RPMI7951 (cell line): ENCODE data around the gene TNF. TPM values are rescaled to one million over a fixed set of nuclear protein-coding genes. Genes with fewer than 3 reads are reported as not detected.

Experiments used
- DNase-seq: peaks from one replicate; pipeline ENCODE4 v3.0.0-alpha.2; 2012; ENCODE audit warnings: low read depth
- total RNA-seq: library from RNA; depleted of rRNA; stranded (reverse); fragments of >200 nt; shearing (Covaris generic); gene quantifications from 2 replicates; pipeline ENCODE4 v1.2.3, GENCODE V29; 2014; rRNA removed

Gene TNF
- 1.7 TPM in 2 replicates for total RNA-seq

DNA sequence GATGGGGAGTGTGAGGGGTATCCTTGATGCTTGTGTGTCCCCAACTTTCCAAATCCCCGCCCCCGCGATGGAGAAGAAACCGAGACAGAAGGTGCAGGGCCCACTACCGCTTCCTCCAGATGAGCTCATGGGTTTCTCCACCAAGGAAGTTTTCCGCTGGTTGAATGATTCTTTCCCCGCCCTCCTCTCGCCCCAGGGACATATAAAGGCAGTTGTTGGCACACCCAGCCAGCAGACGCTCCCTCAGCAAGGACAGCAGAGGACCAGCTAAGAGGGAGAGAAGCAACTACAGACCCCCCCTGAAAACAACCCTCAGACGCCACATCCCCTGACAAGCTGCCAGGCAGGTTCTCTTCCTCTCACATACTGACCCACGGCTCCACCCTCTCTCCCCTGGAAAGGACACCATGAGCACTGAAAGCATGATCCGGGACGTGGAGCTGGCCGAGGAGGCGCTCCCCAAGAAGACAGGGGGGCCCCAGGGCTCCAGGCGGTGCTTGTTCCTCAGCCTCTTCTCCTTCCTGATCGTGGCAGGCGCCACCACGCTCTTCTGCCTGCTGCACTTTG, at the start of gene TNF:
Gene TNF, plus strand, starts transcription at position 231 of the 567 bp plus-strand sequence. Its CDS starts 177 bp downstream, at position 408.
- peak; percentile 67 for DNase-seq

GRCh38 chr6:31525932-31526591, 49.3 kb upstream of the TNF start:
- DNase-seq = no peak

DNA sequence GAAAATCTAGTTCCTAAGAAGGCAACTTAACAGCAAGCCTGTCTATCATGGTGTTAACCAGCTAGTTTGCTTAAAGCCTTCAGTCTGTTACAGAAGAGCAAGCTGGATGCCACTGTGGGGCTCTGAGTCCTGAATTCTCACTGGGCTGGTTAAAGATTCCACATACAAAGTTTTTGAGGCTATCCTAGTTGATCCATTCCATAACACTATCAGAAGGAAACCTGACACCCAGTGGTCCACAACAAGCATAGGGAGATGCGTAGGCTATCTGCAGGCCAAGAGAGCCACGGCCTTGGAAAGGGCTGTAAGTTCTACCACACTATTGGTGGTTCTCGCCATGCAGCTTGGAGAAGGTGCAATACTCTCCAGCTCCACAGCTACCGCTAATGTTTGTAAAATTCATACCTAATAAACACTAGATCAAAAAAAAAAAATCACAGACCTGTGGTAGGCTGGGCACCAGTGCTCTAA, 47.0 kb upstream of the TNF start:
- no peak for DNase-seq

- DNase-seq = no peak
These were observed 46.5 kb upstream of the TNF start, which contains the start of gene MCCD1 for GRCh38 chr6:31528821-31529328. TSS of gene MCCD1 (plus strand) at chr6:31528962. CDS start at chr6:31529015, 53 bp downstream.

DNA sequence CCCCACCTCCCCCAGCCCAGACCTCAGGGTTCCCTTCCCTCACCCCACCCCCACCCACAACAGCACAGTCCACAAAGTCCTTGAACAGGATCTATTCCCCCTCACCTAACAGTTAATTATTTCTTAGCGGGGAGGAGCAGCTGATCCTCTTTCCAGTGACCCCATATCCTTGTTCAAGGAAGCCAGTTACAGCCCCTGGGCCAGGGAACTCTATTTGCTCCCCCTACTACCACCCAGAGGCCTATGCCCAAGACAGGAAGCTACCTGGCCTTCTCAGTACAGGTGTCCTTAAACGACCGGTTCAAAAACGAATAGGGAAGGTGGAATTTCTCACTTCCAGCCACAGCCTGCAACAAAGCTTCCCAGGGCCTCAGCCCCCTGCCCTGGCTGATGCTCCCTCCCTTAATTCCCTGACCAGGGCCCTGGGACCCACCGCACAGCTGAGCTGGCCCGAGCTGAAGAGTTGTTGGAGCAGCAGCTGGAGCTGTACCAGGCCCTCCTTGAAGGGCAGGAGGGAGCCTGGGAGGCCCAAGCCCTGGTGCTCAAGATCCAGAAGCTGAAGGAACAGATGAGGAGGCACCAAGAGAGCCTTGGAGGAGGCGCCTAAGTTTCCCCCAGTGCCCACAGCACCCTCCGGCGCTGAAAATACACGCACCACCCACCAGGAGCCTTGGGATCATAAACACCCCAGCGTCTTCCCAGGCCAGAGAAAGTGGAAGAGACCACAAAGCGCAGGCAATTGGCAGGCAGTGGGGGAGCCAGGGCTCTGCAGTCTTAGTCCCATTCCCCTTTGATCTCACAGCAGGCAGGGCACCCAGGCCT, 45.8 kb upstream of the TNF start:
- DNase-seq = peak; percentile 54

GRCh38 chr6:31530659-31531058, 44.7 kb upstream of the TNF start:
- no peak for DNase-seq

DNA sequence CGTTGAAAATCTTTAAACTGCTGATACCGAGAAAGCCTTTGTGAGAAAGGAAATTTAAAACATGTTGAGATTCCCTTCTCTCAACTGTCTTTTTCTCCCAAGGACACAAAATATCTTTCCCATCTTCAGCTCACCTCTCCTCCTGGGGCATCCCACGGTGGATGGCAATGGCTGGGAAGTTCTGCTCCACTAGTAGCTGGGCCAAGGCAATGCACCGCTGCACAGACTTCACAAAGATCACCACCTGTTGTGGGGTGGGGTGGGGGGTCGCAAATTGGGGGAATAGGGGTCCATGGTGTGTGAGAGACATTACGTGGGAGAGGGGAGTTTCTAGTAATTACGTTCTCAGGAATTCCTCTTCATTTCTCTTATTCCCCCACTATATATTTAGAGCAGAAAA, 44.2 kb upstream of the TNF start:
- DNase-seq = no peak

GRCh38 chr6:31531771-31532643, 43.4 kb upstream of the TNF start:
- no peak for DNase-seq

- DNase-seq = no peak
These were observed 42.5 kb upstream of the TNF start for GRCh38 chr6:31532644-31533454.

DNA sequence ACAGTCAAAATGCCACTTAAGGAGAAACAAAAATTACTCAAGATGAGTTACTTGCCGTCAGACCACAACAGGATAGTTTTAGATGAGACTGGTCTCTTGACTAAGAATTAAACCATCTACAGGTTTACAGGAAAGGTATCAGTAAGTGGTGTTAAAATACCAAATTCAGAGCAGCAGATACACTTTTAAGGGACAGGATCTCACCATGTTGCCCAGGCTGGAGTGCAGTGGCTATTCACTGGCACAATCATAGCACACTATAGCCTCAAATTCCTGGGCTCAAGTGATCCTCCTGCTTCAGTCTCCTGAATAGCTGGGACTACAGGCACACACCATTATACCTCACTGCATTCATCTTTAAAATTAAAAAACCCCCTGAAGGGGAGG, 41.9 kb upstream of the TNF start:
- DNase-seq = no peak

- no peak for DNase-seq
These were observed 41.4 kb upstream of the TNF start for GRCh38 chr6:31534011-31534410.

DNA sequence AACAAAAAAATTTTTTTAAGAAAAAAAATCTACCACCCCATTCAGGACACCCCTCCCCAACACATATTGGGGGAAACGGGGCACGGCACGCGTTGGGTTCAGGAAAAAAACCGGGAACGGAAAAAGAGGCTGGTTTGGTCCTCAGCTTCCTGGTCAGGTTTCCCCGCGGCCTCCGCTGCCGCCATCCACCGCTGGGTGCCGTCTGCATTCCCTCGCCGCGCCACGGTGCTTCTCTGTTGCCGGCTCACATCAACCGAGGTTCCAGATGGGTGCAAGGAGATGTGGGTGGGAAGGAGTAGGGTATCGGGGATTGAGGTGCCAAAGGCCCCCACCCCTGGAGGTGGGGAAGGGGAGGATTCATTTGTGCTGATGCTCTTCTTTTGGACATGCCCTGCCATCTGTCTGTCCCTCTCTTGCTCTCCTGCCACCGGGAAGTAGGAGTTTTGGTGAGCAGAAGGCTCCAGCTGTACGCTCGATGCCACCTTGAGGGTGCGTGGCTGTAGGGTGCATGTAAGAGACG, 40.8 kb upstream of the TNF start:
- no peak for DNase-seq

DNA sequence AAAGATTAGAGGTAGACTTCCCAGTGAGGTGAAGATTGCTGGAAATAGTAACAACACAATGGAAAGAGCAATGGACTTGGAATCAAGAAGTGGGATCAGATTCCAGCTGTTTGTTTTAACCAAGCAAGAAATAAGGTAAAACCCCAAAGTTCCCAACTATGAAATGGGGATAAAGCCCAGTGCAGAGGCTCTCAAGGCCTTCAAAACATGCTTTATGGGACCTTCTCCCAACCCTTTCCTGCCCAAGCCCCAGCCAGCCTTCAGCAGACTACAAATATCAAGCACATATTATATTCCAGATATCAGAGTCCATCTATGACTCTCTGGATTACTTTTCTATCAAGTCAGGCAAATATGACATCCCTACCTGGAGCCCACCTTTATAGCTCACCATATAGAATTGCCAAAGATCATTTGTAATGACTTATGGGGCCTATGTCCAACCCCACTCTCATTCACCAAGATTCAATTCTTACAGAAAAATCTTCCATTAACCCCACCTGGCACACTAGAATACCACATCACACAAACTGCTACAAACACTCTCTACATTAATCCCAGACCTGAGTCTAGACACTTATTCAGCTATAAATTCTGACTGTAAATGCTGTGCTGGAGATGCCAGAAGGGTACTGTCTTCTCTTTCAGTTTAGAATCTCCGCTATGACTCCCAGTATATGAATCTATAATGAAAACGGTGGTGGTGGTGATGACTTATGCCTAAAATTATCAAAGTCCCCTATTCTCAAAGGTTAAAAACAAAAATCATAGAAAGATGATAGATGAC, 39.6 kb upstream of the TNF start:
- DNase-seq = no peak

DNA sequence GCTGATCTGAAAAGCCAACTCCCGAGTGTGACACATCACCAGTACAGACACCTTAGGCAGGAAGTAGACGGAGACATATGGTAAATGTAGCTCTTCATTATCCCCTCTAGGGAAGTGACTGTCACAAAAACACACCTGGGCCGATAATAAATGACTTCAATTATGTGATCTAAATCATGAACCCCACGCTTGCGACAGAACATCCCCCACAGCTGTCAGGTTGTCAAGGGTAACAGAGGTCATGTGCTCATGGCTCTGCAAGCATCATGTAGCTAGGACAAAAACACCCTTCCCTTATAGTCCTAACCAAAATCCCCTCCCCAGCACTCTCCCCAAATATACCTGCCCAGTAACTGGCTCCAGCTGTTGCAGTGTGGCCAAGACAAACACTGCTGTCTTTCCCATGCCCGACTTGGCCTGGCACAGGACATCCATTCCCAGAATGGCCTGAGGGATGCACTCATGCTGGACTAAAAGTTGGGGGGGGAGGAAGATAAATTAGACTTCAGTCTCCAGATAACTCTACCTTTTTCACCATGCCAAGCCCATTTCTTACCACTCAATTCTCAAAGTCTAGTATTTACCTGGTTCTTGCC, 36.5 kb upstream of the TNF start:
- DNase-seq = no peak

DNA sequence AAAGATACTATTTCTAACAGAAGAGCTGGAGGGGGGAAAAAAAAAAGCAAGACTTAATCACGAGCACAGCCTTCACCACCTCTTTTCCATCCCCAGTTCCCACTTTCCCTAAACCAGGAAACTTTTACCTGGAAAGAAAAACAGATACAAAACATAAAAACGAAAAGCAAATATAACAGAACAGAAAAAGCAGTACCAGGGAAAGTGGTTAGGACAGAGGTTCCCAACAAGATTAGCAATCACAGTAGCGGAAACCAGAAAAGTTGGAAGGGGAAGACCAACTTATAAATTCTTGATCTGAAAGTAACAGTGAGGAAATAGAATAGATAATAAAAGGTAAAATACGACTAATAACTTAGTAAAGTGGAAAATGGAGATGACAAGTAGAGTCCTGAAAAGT, 34.7 kb upstream of the TNF start:
- DNase-seq = no peak

GRCh38 chr6:31541059-31541657, 34.2 kb upstream of the TNF start:
- DNase-seq = peak; percentile 60

GRCh38 chr6:31541658-31542521, 33.5 kb upstream of the TNF start, which contains the start of gene DDX39B:
TSS of gene DDX39B (minus strand) at chr6:31542003. CDS start at chr6:31540532, 1,471 bp downstream.
- peak; percentile 97 for DNase-seq

DNA sequence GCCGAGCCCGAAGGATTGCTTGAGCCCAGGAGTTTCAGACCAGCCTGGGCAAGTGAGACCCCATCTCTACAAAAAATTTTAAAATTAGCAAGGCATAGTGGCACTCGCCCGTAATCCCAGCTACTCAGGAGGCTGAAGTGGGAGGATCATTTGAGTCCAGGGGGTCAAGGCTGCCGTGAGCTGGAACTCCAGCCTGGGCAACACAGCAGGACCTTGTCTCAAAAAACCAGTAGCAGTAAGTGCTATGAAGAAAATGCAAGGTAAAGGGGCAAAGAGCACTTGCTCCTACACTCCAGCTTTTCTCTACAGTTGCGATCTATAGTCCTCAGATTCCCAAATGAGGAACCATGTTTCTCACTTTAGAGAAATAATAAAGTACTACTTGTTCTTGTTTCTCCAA, 31.7 kb upstream of the TNF start:
- DNase-seq = no peak
